A673 (cell line): ENCODE results near the gene KAT7. TPM values are rescaled to one million over a fixed set of nuclear protein-coding genes. Genes with fewer than 3 reads are reported as not detected.

Experiments
- BruUV-seq: library from RNA; stranded (reverse); fragments of 400-500 nt; replicated peaks from 2 replicates; lab custom pipeline; 2021; lab: Mats Ljungman, UMichigan
- CTCF ChIA-PET: fragments of 300-600 bp; sonication (Branson Sonifier 250); formaldehyde crosslinking; loops from one replicate; lab custom pipeline; 2022; ENCODE audit warnings: antibody characterized with exemption; lab: Charles Lee
- POLR2A ChIA-PET: fragments of 300-600 bp; sonication (Branson Sonifier 250); formaldehyde crosslinking; loops from one replicate; lab custom pipeline; 2022; ENCODE audit warnings: antibody characterized with exemption; ENCODE audit not compliant: low non-redundant PET; lab: Charles Lee
- DNase-seq: peaks from one replicate; pipeline ENCODE4 v3.0.0-alpha.2; 2015; ENCODE audit warnings: low spot score
- H3K27ac ChIP-seq: fragments of 200-600 bp; sonication (generic); 2 replicates; pipeline ENCODE4 v1.5.1; 2016; ENCODE audit warnings: mixed run types, low read depth, mild to moderate bottlenecking, mixed read lengths, antibody characterized with exemption, low read length; ENCODE audit not compliant: poor library complexity, severe bottlenecking
- H3K27me3 ChIP-seq: fragments of 200-600 bp; sonication (generic); replicated peaks from 2 replicates; pipeline ENCODE4 v1.6.1; 2017; ENCODE audit warnings: mixed run types, low read depth, mild to moderate bottlenecking, mixed read lengths, antibody characterized with exemption, low read length; ENCODE audit not compliant: insufficient read depth, poor library complexity
- H3K36me3 ChIP-seq: fragments of 200-600 bp; sonication (generic); 2 replicates; pipeline ENCODE4 v1.6.1; 2016; ENCODE audit warnings: mixed run types, mild to moderate bottlenecking, mixed read lengths, antibody characterized with exemption, low read length; ENCODE audit not compliant: insufficient read depth, poor library complexity, severe bottlenecking
- H3K4me1 ChIP-seq: fragments of 200-600 bp; sonication (generic); 2 replicates; pipeline ENCODE4 v1.6.1; 2017; ENCODE audit warnings: mixed run types, mild to moderate bottlenecking, mixed read lengths, antibody characterized with exemption, low read length; ENCODE audit not compliant: insufficient read depth, poor library complexity, severe bottlenecking
- H3K4me3 ChIP-seq: fragments of 200-600 bp; sonication (generic); 2 replicates; pipeline ENCODE4 v1.5.1; 2016; ENCODE audit warnings: low read depth, mixed run types, mild to moderate bottlenecking, mixed read lengths, low read length; ENCODE audit not compliant: poor library complexity, severe bottlenecking
- H3K9me3 ChIP-seq: fragments of 200-600 bp; sonication (generic); 2 replicates; pipeline ENCODE4 v1.6.1; 2016; ENCODE audit warnings: mixed run types, low read depth, mild to moderate bottlenecking, mixed read lengths, antibody characterized with exemption, low read length; ENCODE audit not compliant: poor library complexity, severe bottlenecking
- EZH2 ChIP-seq: fragments of 200-600 bp; sonication (generic); IDR thresholded peaks from 2 replicates; pipeline ENCODE4 v1.6.1; 2017; ENCODE audit warnings: borderline replicate concordance, low read depth, mild to moderate bottlenecking, mixed read lengths, antibody characterized with exemption, low read length; ENCODE audit not compliant: poor library complexity, severe bottlenecking
- intact Hi-C: fragments of 100-400 bp; cut with micrococcal nuclease; formaldehyde crosslinking; loops from one replicate; pipeline ENCODE4 v1.10.0; 2022; ENCODE audit not compliant: unreplicated experiment
- total RNA-seq: library from RNA; stranded (reverse); gene quantifications from 2 replicates; pipeline ENCODE4 v1.2.3, GENCODE V29; 2021
- TF ChIP-seq, protein P1 (sequence below): fragments of 300-800, 200-600 bp; sonication (generic); conservative IDR thresholded peaks from 2 replicates; pipeline ENCODE4 v1.5.1; 2017; ENCODE audit warnings: low read depth, mild to moderate bottlenecking, antibody characterized with exemption, low read length, moderate library complexity, mixed read lengths

The KAT7 gene
- total RNA-seq, 1 experiment from 2014 or later: 94.0 TPM

GRCh38 chr17:49848739-49849138 is 60.3 kb downstream of the KAT7 start:
- Histone ChIP-seq H3K27ac (no peak overlapping the region), H3K27me3 (no peaks in the 10 kb centered on the region), H3K9me3 (no peaks in the 10 kb centered on the region), H3K36me3 (no peaks in the 10 kb centered on the region), H3K4me1 (no peaks in the 10 kb centered on the region), H3K4me3 (no peak overlapping the region)
- POLR2A ChIA-PET: no interaction called here
- DNase-seq: no peak
- intact Hi-C loops: no loop called here
- CTCF ChIA-PET: no interaction called here
- no TSS peak for BruUV-seq
- TF ChIP-seq, protein P1, sequence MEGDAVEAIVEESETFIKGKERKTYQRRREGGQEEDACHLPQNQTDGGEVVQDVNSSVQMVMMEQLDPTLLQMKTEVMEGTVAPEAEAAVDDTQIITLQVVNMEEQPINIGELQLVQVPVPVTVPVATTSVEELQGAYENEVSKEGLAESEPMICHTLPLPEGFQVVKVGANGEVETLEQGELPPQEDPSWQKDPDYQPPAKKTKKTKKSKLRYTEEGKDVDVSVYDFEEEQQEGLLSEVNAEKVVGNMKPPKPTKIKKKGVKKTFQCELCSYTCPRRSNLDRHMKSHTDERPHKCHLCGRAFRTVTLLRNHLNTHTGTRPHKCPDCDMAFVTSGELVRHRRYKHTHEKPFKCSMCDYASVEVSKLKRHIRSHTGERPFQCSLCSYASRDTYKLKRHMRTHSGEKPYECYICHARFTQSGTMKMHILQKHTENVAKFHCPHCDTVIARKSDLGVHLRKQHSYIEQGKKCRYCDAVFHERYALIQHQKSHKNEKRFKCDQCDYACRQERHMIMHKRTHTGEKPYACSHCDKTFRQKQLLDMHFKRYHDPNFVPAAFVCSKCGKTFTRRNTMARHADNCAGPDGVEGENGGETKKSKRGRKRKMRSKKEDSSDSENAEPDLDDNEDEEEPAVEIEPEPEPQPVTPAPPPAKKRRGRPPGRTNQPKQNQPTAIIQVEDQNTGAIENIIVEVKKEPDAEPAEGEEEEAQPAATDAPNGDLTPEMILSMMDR: no peak
- no peak for TF ChIP-seq EZH2

DNA sequence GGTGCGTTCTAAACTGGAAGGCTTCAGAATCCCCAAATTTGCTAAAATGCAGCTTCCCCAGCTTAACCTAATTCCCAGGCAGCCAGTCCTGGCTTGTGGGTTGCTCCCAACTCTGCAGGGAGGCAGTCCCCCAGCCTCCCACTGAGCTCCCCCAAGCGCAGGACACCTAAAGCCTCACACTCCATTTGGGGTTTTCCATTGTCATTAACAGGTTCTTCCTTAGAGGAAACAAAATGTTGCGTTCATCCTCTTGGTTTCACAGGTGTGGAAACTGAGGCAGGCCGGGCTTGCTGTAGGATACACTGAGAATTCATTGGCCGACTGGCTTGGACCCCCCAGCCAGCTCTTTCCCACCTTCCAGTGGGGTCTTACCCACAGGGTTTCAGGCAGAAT is 61.7 kb downstream of the KAT7 start:
- Histone ChIP-seq H3K27me3 (no peaks in the 10 kb centered on the region), H3K4me1 (no peaks in the 10 kb centered on the region), H3K9me3 (no peaks in the 10 kb centered on the region), H3K27ac (no peak overlapping the region), H3K4me3 (no peak overlapping the region), H3K36me3 (no peaks in the 10 kb centered on the region)
- TF ChIP-seq, protein P1: no peak
- TF ChIP-seq EZH2: no peak
- no peak for DNase-seq
- ChIA-PET CTCF (interaction anchor here (1.0 kb wide), 1 partner anchor 283 kb away, joined by 3 read pairs; no protein-coding TSS in a partner anchor), POLR2A (interaction anchor here (0.6 kb wide), 1 partner anchor 459 kb away, joined by 3 read pairs; no protein-coding TSS in a partner anchor)
- intact Hi-C loops: loop anchor here (5.0 to 10.0 kb wide), 2 partner anchors 143 to 235 kb away; partner anchors contain the start of gene SLC35B1
- BruUV-seq: no TSS peak

- no peak for DNase-seq
- H3K27me3 ChIP-seq: no peaks in the 10 kb centered on the region
- TF ChIP-seq EZH2: no peak
- TF ChIP-seq, protein P1: no peak
- H3K27ac ChIP-seq: no peak overlapping the region
- intact Hi-C loops: loop anchor here (1.0 to 10.0 kb wide), 3 partner anchors 144 to 283 kb away; partner anchors contain the start of gene SLC35B1
- no peaks in the 10 kb centered on the region for H3K36me3 ChIP-seq
- no peaks in the 10 kb centered on the region for H3K4me1 ChIP-seq
- POLR2A ChIA-PET: interaction anchor here (0.6 kb wide), 1 partner anchor 45 kb away, joined by 3 read pairs; no protein-coding TSS in a partner anchor
- CTCF ChIA-PET: interaction anchor here (1.4 kb wide), 1 partner anchor 64 kb away, joined by 3 read pairs; no protein-coding TSS in a partner anchor
- BruUV-seq: no TSS peak
- H3K9me3 ChIP-seq: no peaks in the 10 kb centered on the region
- peak overlapping the region; percentile 53 for H3K4me3 ChIP-seq
These were observed 62.4 kb downstream of the KAT7 start for GRCh38 chr17:49850772-49851386.
